ENCODE results near the gene LPAR3. TPM values are rescaled to one million over a fixed set of nuclear protein-coding genes. Genes with fewer than 3 reads are reported as not detected.

The LPAR3 gene
- total RNA-seq, 1 donor from 2014 or later: 1.2 TPM

DNA sequence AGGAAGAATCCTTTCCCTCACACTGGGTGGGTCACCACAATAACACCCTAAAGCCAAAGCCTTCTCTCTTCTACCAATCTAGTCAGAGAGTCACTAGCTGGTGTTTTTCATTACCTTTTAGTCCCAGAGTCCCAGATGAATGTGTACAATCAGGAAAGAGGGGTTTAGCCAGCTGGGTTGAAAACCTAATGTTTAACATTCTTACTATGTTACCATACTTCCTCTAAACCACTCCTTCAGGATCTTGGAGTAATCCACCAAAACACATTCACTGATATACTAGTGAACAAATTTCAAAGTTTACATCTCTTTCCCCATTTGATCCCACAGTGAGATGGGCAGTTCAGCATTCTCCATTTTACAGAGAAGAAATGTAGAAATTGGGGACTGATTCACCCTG is 9.7 kb downstream of the LPAR3 start:
- Mint-ChIP-seq H3K36me3 (ENCODE audit: low read depth, unreplicated experiment) (no peaks in the 10 kb centered on the region), H3K27me3 (ENCODE audit: unreplicated experiment) (peaks cover 2% of the 10 kb centered on the region), H3K27ac (ENCODE audit: unreplicated experiment) (no peak overlapping the region)

GRCh38 chr1:84877592-84877991 is 15.4 kb downstream of the LPAR3 start:
- Mint-ChIP-seq H3K4me1 (ENCODE audit: unreplicated experiment) (no peaks in the 10 kb centered on the region), H3K36me3 (ENCODE audit: low read depth, unreplicated experiment) (no peaks in the 10 kb centered on the region), H3K27ac (ENCODE audit: unreplicated experiment) (no peak overlapping the region), H3K9me3 (ENCODE audit: unreplicated experiment) (no peaks in the 10 kb centered on the region), H3K4me3 (ENCODE audit: unreplicated experiment) (no peak overlapping the region), H3K27me3 (ENCODE audit: unreplicated experiment) (no peaks in the 10 kb centered on the region)
- no peak for TF ChIP-seq CTCF (IDR thresholded peaks at IDR 0.05; ENCODE audit: unreplicated experiment)
- DNase-seq (ENCODE audit: low spot score): no peak

More for the DNA sequence above, 9.7 kb downstream of the LPAR3 start:
- Mint-ChIP-seq H3K4me3 (ENCODE audit: unreplicated experiment) (no peak overlapping the region), H3K4me1 (ENCODE audit: unreplicated experiment) (no peaks in the 10 kb centered on the region), H3K9me3 (ENCODE audit: unreplicated experiment) (no peaks in the 10 kb centered on the region)
- no peak for TF ChIP-seq CTCF (IDR thresholded peaks at IDR 0.05; ENCODE audit: unreplicated experiment)
- no peak for DNase-seq (ENCODE audit: low spot score)

GRCh38 chr1:84876353-84876752 is 16.7 kb downstream of the LPAR3 start:
- H3K27me3 Mint-ChIP-seq (ENCODE audit: unreplicated experiment): no peaks in the 10 kb centered on the region
- no peak overlapping the region for H3K4me3 Mint-ChIP-seq (ENCODE audit: unreplicated experiment)
- no peaks in the 10 kb centered on the region for H3K4me1 Mint-ChIP-seq (ENCODE audit: unreplicated experiment)
- DNase-seq (ENCODE audit: low spot score): no peak
- no peaks in the 10 kb centered on the region for H3K36me3 Mint-ChIP-seq (ENCODE audit: low read depth, unreplicated experiment)
- H3K9me3 Mint-ChIP-seq (ENCODE audit: unreplicated experiment): no peaks in the 10 kb centered on the region
- no peak overlapping the region for H3K27ac Mint-ChIP-seq (ENCODE audit: unreplicated experiment)
- TF ChIP-seq CTCF (IDR thresholded peaks at IDR 0.05; ENCODE audit: unreplicated experiment): no peak

GRCh38 chr1:84873366-84873765 is 19.6 kb downstream of the LPAR3 start:
- H3K27ac Mint-ChIP-seq (ENCODE audit: unreplicated experiment): no peak overlapping the region
- no peaks in the 10 kb centered on the region for H3K27me3 Mint-ChIP-seq (ENCODE audit: unreplicated experiment)
- no peaks in the 10 kb centered on the region for H3K9me3 Mint-ChIP-seq (ENCODE audit: unreplicated experiment)
- H3K36me3 Mint-ChIP-seq (ENCODE audit: low read depth, unreplicated experiment): no peaks in the 10 kb centered on the region
- DNase-seq (ENCODE audit: low spot score): no peak
- TF ChIP-seq CTCF (IDR thresholded peaks at IDR 0.05; ENCODE audit: unreplicated experiment): no peak
- no peak overlapping the region for H3K4me3 Mint-ChIP-seq (ENCODE audit: unreplicated experiment)
- H3K4me1 Mint-ChIP-seq (ENCODE audit: unreplicated experiment): no peaks in the 10 kb centered on the region

DNA sequence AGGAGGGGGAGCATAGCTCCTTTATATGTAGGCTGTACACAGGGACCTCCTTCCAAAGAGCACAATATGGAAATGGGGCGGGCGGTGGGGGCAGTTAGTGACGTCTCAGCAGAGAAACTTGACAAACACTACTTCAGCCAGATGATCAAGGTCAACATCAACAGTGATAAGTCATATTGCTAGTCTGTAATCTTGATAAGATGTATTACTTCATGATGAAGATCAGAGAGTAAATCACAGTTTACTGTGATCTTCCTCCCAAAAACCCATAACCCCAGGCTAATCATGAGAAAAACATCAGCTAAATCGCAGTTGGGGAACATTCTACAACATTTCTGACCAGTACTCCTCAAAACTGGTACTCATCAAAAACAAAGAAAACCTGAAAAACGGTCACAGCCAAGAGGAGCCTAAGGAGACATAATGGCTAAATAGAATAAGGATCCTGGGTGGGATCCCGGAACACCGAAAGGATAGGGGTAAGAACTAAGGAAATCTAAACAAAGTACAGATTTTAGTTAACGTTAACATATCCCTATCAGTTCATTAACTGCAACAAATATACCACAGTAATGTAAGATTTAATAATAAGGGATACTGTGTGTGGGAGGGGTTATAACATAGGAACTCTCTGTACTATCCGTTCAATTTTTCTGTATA is 20.2 kb downstream of the LPAR3 start:
- Mint-ChIP-seq H3K4me3 (ENCODE audit: unreplicated experiment) (no peak overlapping the region), H3K4me1 (ENCODE audit: unreplicated experiment) (no peaks in the 10 kb centered on the region), H3K9me3 (ENCODE audit: unreplicated experiment) (no peaks in the 10 kb centered on the region), H3K27me3 (ENCODE audit: unreplicated experiment) (no peaks in the 10 kb centered on the region), H3K27ac (ENCODE audit: unreplicated experiment) (no peak overlapping the region), H3K36me3 (ENCODE audit: low read depth, unreplicated experiment) (no peaks in the 10 kb centered on the region)
- no peak for TF ChIP-seq CTCF (IDR thresholded peaks at IDR 0.05; ENCODE audit: unreplicated experiment)
- no peak for DNase-seq (ENCODE audit: low spot score)

Data from endothelial cell (in vitro differentiated cells).